Measurements from ENCODE around the gene COL19A1.

DNA sequence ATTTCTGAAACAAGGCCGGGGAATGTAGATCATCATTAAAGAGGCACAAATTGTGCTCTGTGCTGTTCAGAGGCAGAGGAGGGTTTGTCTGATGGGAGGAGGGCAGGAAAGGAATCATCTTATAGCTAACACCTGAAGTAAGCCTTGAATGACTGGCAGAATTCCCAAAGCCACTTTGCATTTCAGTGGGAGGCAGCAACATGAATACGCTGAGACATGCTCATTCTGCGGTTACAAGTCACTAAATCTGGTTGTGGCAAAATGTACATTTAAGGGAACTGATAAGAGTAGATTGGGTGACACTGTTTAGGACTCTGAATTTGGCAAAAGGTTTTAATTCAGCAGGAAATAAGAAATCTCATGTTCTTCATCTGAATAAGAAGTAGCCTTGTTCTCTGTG lies 4.4 kb upstream of the COL19A1 start:
- TF ChIP-seq, protein P1, sequence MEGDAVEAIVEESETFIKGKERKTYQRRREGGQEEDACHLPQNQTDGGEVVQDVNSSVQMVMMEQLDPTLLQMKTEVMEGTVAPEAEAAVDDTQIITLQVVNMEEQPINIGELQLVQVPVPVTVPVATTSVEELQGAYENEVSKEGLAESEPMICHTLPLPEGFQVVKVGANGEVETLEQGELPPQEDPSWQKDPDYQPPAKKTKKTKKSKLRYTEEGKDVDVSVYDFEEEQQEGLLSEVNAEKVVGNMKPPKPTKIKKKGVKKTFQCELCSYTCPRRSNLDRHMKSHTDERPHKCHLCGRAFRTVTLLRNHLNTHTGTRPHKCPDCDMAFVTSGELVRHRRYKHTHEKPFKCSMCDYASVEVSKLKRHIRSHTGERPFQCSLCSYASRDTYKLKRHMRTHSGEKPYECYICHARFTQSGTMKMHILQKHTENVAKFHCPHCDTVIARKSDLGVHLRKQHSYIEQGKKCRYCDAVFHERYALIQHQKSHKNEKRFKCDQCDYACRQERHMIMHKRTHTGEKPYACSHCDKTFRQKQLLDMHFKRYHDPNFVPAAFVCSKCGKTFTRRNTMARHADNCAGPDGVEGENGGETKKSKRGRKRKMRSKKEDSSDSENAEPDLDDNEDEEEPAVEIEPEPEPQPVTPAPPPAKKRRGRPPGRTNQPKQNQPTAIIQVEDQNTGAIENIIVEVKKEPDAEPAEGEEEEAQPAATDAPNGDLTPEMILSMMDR (IDR thresholded peaks at IDR 0.05; ENCODE audit: low read depth, low read length) = no peak
- TF ChIP-seq POLR2A (IDR thresholded peaks at IDR 0.05; ENCODE audit: extremely low read depth, insufficient read length) = no peak
